NCI-H1105 (cell line): ENCODE results near the gene RPTOR.

Source experiments
- DNase-seq: peaks from one replicate; lab custom pipeline; 2025; lab: John Stamatoyannopoulos, UW

RPTOR gene

GRCh38 chr17:80668375-80669148 lies 123.9 kb downstream of the RPTOR start:
- no peak for DNase-seq

GRCh38 chr17:80671039-80671824 lies 126.6 kb downstream of the RPTOR start:
- DNase-seq, result peak; percentile 3

GRCh38 chr17:80671825-80672110 lies 127.1 kb downstream of the RPTOR start:
- DNase-seq, result no peak

- peak; percentile 5 for DNase-seq
Measured at GRCh38 chr17:80673152-80673920, 128.7 kb downstream of the RPTOR start.

GRCh38 chr17:80675438-80676095 lies 130.9 kb downstream of the RPTOR start:
- no peak for DNase-seq

GRCh38 chr17:80676096-80676466 lies 131.4 kb downstream of the RPTOR start:
- DNase-seq, result no peak

- DNase-seq, result no peak
Measured at GRCh38 chr17:80676564-80676963, 131.9 kb downstream of the RPTOR start.

- no peak for DNase-seq
Measured at GRCh38 chr17:80677214-80677756, 132.6 kb downstream of the RPTOR start.

GRCh38 chr17:80679816-80680215 lies 135.2 kb downstream of the RPTOR start:
- no peak for DNase-seq

GRCh38 chr17:80681215-80681614 lies 136.6 kb downstream of the RPTOR start:
- no peak for DNase-seq

GRCh38 chr17:80682372-80682771 lies 137.7 kb downstream of the RPTOR start:
- no peak for DNase-seq

- no peak for DNase-seq
Measured at GRCh38 chr17:80683625-80684104, 139.0 kb downstream of the RPTOR start.

GRCh38 chr17:80687839-80688238 lies 143.2 kb downstream of the RPTOR start:
- no peak for DNase-seq

GRCh38 chr17:80689129-80689619 lies 144.5 kb downstream of the RPTOR start:
- DNase-seq, result no peak

GRCh38 chr17:80691784-80692183 lies 147.1 kb downstream of the RPTOR start:
- DNase-seq, result no peak

GRCh38 chr17:80692931-80693467 lies 148.4 kb downstream of the RPTOR start:
- no peak for DNase-seq

- DNase-seq, result no peak
Measured at GRCh38 chr17:80693511-80693910, 148.9 kb downstream of the RPTOR start.

GRCh38 chr17:80694085-80694991 lies 149.7 kb downstream of the RPTOR start:
- peak; percentile 57 for DNase-seq

- DNase-seq, result no peak
Measured at GRCh38 chr17:80694992-80695912, 150.6 kb downstream of the RPTOR start.
